ENCODE results near the gene ADAM17.

DNA sequence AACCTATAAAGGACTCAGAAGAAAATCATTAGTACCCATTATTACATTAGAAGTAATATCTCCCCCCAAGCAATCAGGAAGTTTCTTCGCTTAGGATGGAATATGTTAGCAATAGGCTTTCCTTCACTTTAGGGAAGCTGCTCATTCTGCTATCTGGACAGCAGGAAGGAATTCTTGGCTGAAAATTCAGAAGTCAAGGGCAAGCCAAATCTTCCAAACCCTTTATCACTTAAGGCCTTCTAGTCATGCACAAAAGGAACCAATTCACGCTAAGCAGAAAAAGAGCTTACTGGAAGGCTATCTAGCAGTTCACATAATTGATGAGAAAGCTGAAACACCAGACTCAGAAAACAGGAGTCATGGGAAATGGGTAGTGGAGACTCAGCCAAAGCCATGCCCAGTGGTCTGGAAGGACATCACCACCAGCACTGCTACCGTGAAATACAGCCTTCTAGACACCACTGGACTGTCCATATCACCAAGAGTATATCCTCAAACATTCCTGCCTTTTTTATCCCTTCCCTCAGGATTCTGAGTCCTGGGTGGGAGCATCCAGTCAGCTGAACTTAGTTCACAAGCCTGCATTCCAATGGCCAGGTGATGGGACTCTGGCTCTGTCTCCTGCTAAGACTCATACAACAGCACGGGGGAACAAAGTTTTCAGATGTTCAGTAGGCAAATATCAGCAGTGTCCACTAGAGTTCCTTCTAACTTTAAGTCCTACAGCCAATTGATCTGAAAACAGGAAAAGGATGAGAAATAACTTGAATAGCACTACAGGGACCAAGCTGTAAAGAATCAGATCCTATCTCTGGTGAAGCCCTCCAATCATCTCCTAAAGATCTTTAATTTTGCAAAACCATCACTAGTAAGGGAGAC lies 14.8 kb upstream of the ADAM17 start:
- TF ChIP-seq, protein P1, sequence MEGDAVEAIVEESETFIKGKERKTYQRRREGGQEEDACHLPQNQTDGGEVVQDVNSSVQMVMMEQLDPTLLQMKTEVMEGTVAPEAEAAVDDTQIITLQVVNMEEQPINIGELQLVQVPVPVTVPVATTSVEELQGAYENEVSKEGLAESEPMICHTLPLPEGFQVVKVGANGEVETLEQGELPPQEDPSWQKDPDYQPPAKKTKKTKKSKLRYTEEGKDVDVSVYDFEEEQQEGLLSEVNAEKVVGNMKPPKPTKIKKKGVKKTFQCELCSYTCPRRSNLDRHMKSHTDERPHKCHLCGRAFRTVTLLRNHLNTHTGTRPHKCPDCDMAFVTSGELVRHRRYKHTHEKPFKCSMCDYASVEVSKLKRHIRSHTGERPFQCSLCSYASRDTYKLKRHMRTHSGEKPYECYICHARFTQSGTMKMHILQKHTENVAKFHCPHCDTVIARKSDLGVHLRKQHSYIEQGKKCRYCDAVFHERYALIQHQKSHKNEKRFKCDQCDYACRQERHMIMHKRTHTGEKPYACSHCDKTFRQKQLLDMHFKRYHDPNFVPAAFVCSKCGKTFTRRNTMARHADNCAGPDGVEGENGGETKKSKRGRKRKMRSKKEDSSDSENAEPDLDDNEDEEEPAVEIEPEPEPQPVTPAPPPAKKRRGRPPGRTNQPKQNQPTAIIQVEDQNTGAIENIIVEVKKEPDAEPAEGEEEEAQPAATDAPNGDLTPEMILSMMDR (conservative IDR thresholded peaks at IDR 0.05; ENCODE audit: low read length): 0 out of 2 replicates have a peak, but pooled peaks have one; percentile 16
- TF ChIP-seq EZH2phosphoT487 (IDR thresholded peaks at IDR 0.05; ENCODE audit: borderline replicate concordance): no peak

Measured in Loucy (cell line).